GM18907 (cell line): ENCODE data around the gene NSL1.
"Not testable (repeated sequence)": the region's sequence is repeated elsewhere in the genome, so short reads cannot be mapped to it uniquely, and the experiment has no call there.

Experiments used
- ATAC-seq: cut with Tn5 transposase; IDR thresholded peaks from one replicate; pipeline ENCODE4 v1.9.1; 2021; ENCODE audit warnings: mild to moderate bottlenecking, moderate library complexity; ENCODE audit not compliant: unreplicated experiment

The NSL1 gene

DNA sequence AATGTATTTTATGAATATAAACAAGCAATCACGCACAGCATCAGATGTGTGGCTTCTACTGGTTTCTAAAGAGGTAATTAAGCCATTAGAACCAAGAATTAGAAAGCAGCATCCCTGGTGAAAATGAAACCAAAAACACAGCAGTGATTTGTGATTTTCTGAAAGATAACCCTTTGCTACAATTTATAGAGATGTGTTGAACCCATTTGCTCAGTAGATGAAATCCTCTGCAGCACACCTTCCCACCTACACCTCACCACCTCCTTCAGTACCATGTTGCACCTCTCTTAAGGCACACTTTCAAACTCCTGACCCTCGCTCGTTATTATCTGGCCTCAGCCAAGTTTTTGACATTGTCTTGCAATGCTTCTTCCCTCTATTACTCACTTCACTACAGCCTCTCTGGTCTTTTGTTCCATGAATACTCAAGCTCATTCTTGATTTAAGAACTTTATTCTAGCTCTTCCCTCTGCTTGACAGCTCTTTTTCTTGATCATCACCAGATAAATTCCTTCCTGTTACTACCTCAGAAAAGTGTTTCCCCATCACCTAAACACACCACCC lies 38.6 kb downstream of the NSL1 start:
- ATAC-seq = no peak

DNA sequence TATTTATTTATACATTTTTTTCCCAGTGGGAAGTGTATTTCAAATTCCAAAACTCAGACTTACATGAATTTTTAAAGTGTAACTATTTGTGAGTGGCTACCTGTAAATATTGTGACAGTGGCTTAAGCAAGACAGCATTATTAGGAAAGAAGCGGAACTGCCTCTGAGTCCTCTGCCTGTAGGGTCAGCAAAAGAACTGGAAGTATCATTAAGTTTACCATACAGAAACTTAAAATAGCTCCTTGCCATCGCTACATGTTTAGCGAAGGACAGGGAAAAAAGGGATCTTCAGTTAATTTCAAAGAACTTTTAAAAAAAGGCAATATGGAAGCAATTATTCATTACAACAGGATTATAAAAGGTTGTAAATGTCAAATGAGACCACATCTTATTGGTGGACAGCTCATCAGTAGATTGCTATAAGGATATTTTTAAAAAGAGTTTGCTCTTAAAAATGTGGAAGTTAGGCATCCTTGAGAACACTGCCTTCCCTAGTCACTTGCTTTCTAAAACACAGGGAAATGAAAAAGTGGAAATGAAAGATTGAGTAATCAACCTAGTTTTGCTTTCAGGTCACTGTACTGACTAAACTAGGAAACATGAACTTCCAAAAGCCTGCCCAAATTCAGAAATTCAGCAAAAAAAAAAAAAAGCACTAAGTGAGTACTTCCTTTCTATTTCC lies 39.2 kb downstream of the NSL1 start:
- no peak for ATAC-seq

DNA sequence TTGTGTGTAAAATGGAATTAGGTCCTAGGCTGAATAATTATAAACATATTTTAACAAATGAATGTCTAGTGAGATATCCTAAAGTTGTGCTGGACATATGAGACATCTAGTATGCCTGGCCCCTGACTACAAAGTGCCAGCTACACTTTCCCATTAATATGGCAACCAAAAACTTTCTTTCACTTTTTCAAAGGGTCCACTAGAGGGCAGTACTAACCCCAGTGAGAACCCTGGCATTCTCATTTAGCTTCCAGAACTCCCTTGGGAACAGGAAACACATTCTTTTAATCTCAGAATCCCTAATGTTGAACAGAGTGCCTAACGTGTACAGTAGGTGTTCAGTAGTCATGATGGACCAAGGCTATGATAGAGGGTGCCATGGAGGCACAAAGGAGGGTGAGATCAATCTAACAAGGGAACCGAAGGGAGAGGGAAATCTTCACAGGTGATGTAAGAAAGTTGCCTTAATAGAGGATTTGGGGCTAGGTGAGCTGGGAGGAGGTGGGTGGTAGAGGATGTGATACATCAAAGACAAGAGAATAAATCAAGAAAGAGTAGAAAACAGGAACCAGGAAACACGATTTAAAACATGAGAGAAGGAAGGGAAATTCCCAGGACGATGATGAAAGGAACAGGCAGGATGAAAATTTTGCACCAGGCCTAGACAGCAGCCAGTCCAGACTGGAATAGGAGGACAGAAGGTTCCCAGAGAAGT lies 41.6 kb downstream of the NSL1 start:
- ATAC-seq = peak; percentile 34

DNA sequence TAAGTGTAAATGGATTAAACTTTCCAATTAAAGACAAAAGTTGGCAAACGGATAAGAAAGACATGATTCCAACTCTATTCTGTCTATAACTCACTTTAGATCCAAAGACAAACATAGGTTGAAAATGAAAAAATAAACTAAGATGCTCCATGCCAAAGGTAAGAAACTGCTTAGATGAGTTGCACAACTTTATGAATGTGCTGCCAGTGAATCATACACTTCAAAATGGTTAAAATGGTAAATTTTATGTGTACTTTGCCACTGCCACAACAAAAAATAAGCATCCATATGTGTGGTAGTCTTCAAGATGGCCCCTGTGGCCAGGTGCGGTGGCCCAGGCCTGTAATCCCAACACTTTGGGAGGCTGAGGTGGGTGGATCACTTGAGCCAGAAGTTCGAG lies 45.0 kb downstream of the NSL1 start:
- ATAC-seq = no peak

DNA sequence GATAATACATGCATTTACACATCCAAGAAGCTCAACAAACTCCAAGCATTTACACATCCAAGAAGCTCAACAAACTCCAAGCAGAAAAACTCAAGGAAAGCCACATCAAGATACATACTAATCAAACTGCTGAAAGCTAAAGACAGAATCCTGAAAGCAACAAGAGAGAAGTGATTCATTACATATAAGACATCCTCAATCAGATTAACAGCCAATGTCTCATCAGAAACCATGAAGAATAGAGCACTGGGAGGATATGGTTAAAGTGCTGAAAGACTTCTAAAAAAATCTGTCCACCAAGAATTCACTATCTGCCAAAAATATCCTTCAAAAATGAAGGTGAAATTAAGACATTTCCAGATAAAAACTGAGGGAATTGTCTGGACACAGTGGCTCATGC lies 46.3 kb downstream of the NSL1 start:
- ATAC-seq = no peak

DNA sequence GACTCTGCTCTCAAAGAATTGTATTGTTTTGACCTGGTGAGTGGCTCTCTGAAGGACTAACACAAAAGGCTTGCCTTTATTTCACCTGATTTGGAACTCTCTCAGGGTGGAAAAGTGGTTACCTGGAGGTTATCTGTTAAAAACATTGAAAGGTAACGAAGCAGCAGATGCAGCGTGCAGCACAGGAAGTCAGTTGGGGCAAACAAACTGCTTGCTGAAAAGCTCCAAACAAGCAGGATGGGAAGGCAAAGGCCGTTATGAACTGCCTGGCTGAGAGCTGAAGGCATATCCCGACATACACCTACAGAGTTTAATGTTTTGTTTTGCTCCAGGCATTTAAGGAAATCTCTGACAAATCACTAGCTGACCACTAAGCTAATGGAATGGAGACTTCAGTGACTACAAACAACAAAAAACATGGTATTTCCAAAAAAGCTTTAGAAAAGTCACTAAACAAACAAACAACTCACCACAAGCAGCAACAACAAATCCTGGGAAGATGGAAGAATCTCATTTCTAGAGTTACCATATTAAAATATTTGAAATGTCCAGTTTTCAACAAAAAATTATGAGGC lies 47.6 kb downstream of the NSL1 start:
- ATAC-seq = no peak

DNA sequence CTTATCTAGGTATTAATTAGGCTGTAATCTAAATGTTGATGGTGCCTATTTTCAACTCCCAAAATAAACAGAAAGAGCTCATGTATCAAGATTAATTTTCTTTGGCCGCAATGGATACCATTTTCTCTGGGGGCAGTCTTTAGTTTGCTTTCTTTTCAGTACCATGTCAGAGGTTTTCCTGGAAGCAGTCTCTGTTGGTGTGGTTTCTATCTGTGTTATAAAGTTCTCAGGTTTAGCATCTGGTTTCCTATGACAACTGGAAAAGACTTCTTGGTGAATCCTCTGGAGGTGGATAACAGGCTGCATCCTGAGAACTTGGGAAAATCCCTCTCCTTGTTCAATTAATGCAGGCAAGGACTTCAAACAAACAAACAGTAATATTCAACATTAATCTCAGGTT lies 53.2 kb downstream of the NSL1 start:
- ATAC-seq = no peak

DNA sequence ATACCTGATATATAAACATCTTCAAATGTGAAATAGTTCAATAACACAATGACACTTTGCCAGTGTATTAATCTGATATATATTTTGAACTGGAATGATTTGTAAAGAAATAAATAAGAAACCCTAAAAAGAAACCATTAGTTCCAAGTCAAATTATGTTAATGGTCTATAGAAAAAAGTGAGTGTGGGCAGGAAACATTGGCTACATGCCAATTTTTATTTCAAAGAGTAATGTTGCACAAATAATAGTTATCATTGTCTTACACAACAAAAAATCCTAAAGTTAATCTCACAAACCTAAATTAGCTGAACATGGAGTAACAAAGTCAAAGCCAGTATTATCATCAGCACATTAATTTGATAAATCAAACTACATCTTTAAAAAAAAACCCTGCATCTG lies 54.0 kb downstream of the NSL1 start:
- ATAC-seq = no peak

DNA sequence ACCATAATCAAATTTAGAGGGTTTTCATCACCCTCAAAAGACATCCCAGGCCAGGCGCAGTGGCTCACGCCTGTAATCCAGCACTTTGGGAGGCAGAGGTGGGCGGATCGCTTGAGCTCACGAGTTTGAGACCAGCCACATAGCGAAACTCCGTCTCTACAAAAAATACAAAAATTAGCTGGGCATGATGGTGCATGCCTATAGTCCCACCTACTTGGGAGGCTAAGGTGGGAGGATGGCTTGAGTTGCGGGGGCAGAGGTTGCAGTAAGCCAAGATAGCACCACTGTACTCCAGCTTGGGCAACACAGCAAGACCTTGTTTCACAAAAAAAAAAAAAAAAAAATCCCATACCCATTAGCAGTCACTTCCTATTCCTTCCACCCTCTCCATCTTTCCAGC lies 58.5 kb downstream of the NSL1 start:
- no peak for ATAC-seq

DNA sequence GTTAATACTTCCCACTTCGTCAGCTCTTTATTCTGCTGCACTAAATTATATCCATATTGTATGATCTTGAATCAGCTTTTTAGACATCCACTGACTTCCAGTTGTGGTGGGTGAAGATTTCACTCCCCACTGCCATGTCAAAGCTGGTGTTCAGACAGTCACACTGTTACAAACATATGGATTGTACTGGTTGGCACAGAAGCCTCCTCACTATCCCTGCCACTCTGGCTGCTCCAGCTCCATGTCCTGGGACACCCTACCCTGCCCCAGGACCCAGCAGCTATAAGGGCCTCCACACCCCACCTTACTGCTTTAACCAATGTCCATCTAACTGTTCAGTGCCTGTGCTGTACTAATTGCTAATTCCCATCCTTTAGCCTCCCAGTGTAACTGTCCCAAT lies 59.9 kb downstream of the NSL1 start:
- ATAC-seq = no peak

DNA sequence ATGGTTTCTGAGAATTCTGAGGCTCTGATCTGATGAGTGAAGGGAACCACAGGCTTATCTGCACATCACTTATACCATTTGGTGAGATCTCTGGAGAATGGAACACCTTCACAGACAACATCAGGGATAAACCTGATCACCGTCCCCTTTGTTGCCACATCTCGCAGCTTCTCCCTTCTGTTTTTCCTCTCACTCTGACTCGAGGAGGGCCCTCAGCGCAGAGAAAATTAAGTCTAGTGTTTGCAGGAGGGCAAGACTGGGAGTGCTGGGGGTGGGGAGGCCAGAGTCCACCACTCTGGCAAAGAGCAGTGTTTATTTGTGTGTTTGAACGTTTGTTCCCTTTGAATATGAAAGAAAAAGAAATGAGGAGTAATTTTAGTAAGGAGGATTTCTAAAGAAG lies 63.0 kb downstream of the NSL1 start:
- no peak for ATAC-seq

DNA sequence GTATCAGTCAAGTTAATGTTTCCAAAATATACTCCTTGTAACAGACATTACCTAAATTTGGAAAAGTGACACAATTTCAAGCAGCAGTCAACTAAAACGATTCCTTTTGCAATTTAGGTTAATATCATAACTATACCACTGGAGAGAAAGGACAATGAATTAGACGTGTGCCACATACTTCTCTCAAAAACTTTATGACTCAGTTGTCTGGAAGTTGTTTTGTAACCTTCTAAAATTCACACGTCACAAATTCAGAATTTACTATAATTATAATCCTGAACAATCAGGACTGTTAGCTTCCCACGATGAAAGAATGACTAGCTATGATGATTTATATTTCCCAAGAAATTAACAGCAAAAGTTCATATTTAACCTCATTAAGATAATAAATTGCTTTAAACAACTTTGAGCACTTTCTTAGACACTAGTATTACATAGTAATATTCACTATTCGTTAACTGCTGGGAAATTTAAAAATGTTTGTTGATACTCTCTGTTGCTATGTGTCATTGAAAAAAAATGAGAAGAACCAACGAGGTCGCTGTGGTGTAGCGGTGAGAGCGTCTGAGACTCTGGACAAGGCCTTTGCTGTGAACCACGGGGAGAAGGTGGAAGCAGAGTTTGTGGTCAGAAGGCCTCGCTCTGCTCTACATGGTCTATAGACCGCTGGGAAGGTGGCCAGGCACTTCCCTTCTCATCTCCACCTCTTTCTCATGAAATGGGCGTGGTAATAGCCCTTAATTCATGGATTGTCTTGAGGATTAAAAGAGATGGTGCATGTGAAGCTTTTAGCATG lies 64.0 kb downstream of the NSL1 start:
- ATAC-seq = no peak

DNA sequence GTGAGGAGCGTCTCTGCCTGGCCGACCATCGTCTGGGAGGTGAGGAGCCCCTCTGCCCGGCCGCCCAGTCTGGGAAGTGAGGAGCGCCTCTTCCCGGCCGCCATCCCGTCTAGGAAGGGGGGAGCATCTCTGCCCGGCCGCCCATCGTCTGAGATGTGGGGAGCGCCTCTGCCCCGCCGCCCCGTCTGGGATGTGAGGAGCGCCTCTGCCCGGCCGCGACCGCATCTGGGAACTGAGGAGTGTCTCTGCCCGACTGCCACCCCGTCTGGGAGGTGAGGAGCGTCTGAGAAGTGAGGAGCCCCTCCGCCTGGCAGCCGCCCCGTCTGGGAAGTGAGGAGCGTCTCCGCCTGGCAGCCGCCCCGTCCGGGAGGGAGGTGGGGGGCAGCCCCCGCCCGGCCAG lies 66.9 kb downstream of the NSL1 start:
- ATAC-seq = not testable (repeated sequence)

DNA sequence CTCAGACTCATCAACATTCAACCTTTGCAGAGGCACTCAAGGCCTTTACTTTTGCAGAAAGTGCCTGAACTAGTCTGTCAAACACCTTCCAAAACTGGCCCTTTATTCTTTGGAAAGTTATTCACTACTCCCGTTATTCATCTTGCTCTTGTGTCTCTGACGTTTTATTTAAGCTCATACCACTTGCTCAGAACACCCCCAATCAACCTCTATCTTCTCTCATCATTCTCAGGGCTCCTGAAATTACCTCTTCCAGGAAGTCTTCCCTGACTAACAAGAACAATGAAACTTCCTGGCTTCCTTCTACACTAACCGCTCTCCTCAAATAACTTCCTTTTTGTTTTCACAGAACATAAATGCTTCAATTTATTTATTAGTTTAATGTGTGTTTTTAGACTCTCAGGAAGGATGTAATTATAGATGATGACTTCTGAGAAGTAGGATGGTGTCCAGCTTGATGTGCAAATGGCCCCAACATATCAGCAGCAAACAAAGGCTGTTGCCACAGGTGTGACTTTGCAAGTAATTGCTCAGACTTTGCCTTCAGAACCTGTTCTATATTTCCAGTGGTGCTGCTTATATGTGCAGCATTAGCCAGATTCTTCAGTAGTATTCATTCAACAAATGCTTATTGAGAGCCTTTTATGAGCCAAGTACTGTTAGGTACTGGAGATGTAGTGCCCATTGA lies 69.2 kb downstream of the NSL1 start:
- no peak for ATAC-seq

DNA sequence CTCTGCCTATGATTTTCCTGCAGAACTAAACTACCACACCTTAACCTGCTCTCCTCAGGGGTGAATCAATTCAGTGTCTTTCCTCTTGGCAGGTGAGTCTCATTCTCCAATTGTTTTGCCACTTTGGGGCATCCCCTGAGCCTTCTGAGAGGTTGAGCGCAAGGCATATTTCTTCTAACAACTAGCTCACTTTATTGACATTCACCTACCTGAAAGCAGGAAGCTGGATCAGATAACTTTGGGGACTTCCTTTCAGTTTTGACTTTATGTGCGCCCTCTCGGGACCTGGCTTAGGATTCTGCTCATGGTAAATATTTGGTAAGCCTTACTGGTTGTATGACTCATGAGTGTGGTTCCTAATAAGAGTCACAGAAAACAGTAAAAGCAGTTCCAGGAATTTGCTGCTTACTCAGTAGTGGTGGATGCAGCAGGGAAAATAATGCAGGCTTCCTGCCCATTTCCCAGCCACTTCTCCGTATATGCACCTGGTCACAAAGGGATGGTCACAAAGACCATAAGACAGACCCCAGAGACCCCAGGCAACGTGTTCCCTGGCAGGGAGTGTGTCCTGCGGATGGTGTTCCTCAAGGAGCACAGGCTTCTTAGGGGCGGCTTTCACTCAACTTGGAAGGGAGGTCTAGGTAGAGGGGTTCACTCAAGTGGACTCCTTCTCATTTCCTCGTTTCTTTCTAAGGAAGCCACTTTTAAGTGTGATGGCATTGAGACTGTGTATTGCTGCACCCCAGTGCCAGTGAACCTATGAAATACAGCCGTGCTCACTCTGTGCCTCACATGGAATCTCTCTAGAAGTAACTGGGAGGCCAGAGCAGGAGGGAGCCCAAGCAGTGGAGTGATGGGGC lies 70.0 kb downstream of the NSL1 start:
- peak; percentile 65 for ATAC-seq

DNA sequence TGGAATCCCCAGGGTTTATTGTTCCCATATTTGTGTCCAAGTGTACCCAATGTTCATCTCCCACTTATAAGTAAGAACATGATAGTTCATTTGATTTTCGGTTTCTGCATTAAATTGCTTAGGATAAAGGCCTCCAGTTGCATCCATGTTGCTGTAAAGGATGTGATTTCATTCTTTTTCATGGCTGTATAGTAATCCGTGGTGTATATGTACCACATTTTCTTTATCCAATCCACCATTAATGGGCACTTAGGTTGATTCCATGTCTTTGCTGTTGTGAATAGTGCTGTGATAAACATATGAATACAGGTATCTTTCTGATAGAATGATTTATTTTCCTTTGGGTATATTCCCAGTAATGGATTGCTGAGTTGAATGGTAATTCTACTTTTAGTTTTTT lies 71.9 kb downstream of the NSL1 start:
- no peak for ATAC-seq

DNA sequence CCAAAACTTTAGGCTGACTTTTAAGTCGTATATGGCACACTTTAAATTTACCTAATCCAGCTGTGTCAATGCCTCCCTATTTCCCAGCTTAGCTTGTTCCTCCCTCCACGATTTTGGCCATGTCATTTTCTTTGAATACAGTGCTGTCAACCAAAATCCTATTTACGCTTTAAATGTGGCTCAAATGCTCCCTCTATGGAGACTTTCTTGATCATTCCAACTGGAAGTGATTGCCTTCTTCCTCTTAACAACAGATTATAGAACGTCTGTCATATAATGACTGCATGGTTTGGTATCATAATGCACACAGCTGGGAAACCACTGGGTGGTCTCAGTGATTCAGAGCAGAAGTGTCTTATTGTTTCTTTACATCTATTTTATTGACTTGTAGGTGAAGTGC lies 73.1 kb downstream of the NSL1 start:
- no peak for ATAC-seq

DNA sequence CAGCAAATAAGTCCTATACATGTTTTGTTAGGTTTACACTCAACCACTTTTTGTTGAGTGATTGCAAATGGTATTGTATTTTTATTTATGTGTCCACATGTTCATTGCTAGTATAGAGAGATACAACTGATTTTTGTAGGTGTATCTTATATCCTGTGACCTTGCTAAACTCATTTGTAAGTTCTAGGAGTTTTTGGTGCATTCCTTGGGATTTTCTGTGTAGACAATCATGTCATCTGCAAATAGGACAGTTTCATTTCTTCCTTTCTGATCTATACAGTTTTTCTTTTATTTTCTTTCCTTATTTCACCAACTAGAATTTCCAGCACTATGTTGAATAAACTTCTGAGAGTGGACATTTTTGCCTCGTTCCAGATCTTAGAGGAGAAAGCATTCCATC lies 75.4 kb downstream of the NSL1 start:
- ATAC-seq = no peak

DNA sequence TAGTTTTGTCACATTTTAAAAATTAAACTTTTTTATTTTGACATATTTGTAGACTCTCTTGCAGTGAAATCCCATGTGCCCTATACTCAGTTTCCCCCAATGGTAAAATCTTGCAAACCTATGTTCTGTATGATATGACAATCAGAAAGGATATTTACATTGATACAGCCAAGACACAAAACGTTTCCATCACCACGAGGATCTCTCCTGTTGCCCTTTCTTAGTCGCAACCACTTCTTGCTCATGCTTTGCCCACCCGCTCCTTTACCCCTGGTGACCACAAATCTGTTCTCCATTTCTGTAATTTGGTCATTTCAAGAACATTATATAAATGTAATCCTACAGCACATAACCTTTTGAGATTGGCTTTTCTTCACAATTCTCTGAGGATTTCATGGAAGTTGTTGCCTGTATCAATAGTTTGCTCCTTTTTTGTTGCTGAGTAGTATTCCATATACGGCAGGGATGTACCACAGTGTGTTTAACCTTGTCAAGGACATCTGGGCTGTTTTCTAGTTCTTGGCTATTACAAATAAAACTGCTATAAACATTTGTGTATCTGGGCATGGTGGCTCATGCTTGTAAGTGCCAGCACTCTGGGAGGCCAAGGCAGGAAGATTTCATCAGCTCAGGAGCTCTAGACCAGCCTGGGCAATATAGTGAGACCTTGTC lies 78.0 kb downstream of the NSL1 start:
- ATAC-seq = no peak
